HepG2 (cell line): ENCODE measurements around the gene PPA2. TPM values are rescaled to one million over a fixed set of nuclear protein-coding genes. Genes with fewer than 3 reads are reported as not detected.

Experiments used
- CBX2 ChIP-seq, 2 experiments: fragments of 200-600 bp in 1 of 2; sonication (generic); formaldehyde crosslinking in 1 of 2; IDR thresholded peaks; 2 replicates each; pipeline versions ENCODE4 v1.7.0 to v1.8.1; 2018 to 2022; ENCODE audit warnings: low read depth in 2 of 2, low read length in 1 of 2, mild to moderate bottlenecking in 1 of 2, missing genetic modification reagents in 1 of 2
- polyA plus RNA-seq, 8 experiments: library from polyadenylated mRNA; depleted of rRNA in 3 of 8; stranded (reverse) in 7 of 8; unstranded in 1 of 8; fragments of >200 nt; fragmentation: Illumina TruSeq in 4 of 8; extraction: Trizol in 4 of 8; gene quantifications; 2 replicates each; pipeline versions ENCODE4 v1.2.1 to v1.2.3, GENCODE V29; 2011 to 2016; ENCODE audit warnings: low read depth in 4 of 8, missing spikeins in 1 of 8, mixed read lengths in 1 of 8; ENCODE audit not compliant: insufficient read depth in 1 of 8
- total RNA-seq, 5 experiments: library from RNA; depleted of rRNA; stranded (reverse); fragments of >200 nt; fragmentation: Illumina TruSeq; extraction: Trizol; gene quantifications; 2 replicates each; pipeline ENCODE4 v1.2.3, GENCODE V29; 2016; ENCODE audit warnings: low read depth in 1 of 5
- TF ChIP-seq, protein P1 (sequence below), 2 experiments: fragments of 450-650 bp in 1 of 2; sonication (generic) in 1 of 2; formaldehyde crosslinking in 1 of 2; IDR thresholded peaks; 2 replicates each; pipeline versions ENCODE4 v1.6.1 to v1.8.0; 2016 to 2022; ENCODE audit warnings: antibody characterized with exemption in 1 of 2, mild to moderate bottlenecking in 1 of 2, missing genetic modification reagents in 1 of 2

The PPA2 gene
- total and polyA plus RNA-seq, 2 of the 13 experiments (the other 11 are each of a cell fraction or from before 2014, with no cell fraction given): 44.2 to 70.6 TPM

DNA sequence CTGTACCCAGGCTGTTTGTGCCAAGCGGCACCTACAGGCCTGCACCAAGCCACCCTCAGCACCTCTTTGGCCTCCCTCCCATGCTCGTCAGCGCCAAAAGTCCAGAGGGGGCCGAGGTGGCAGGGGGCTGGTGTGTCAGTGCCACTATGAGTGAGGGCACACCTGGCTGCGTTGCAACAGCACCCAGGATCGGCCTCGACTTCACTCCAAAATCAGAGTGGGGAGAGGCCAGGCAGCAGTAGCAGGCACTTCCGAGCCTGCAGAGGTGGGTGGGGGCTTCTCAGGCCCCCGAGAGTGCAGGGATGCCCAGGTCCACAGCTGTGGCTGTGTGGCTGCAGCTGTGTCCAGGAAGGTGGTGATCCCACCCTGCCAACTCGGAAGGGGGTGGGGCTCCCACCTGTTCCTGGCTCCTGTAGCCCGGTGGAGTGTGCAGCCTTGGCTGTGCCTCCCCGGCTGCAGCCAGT is 58.5 kb downstream of the PPA2 start (continued):
- TF ChIP-seq, protein P1, sequence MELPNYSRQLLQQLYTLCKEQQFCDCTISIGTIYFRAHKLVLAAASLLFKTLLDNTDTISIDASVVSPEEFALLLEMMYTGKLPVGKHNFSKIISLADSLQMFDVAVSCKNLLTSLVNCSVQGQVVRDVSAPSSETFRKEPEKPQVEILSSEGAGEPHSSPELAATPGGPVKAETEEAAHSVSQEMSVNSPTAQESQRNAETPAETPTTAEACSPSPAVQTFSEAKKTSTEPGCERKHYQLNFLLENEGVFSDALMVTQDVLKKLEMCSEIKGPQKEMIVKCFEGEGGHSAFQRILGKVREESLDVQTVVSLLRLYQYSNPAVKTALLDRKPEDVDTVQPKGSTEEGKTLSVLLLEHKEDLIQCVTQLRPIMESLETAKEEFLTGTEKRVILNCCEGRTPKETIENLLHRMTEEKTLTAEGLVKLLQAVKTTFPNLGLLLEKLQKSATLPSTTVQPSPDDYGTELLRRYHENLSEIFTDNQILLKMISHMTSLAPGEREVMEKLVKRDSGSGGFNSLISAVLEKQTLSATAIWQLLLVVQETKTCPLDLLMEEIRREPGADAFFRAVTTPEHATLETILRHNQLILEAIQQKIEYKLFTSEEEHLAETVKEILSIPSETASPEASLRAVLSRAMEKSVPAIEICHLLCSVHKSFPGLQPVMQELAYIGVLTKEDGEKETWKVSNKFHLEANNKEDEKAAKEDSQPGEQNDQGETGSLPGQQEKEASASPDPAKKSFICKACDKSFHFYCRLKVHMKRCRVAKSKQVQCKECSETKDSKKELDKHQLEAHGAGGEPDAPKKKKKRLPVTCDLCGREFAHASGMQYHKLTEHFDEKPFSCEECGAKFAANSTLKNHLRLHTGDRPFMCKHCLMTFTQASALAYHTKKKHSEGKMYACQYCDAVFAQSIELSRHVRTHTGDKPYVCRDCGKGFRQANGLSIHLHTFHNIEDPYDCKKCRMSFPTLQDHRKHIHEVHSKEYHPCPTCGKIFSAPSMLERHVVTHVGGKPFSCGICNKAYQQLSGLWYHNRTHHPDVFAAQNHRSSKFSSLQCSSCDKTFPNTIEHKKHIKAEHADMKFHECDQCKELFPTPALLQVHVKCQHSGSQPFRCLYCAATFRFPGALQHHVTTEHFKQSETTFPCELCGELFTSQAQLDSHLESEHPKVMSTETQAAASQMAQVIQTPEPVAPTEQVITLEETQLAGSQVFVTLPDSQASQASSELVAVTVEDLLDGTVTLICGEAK (IDR thresholded peaks at IDR 0.05): no peak
- TF ChIP-seq, protein P1 (CRISPR knock-in tag; IDR thresholded peaks at IDR 0.05): no peak
- no peak for TF ChIP-seq CBX2 (IDR thresholded peaks at IDR 0.05; ENCODE audit: low read depth, low read length)
- TF ChIP-seq CBX2 (CRISPR knock-in tag; IDR thresholded peaks at IDR 0.05; ENCODE audit: low read depth): no peak
- TF ChIP-seq, all 625 proteins: peak for 0
